HG02885 (cell line): ENCODE data around the gene CEACAM16.
"Not testable (repeated sequence)": the region's sequence is repeated elsewhere in the genome, so short reads cannot be mapped to it uniquely, and the experiment has no call there.

Experiments used
- ATAC-seq: cut with Tn5 transposase; IDR thresholded peaks from one replicate; pipeline ENCODE4 v1.9.1; 2021; ENCODE audit warnings: mild to moderate bottlenecking; ENCODE audit not compliant: unreplicated experiment, poor library complexity

CEACAM16 gene

GRCh38 chr19:44698492-44699201 is at the start of gene CEACAM16:
CEACAM16 (plus strand) TSS chr19:44699151; CDS start chr19:44701457, 2,306 bp downstream.
- ATAC-seq: no peak

- ATAC-seq: no peak
Observed at GRCh38 chr19:44649578-44650145, 49.3 kb upstream of the CEACAM16 start.

- ATAC-seq: no peak
Observed at GRCh38 chr19:44653343-44653742, 45.6 kb upstream of the CEACAM16 start.

GRCh38 chr19:44653977-44654774 is 44.8 kb upstream of the CEACAM16 start:
- ATAC-seq: peak; percentile 92

GRCh38 chr19:44657211-44657921 is 41.6 kb upstream of the CEACAM16 start:
- ATAC-seq: peak; percentile 68

GRCh38 chr19:44658069-44658733 is 40.8 kb upstream of the CEACAM16 start:
- ATAC-seq: no peak

- ATAC-seq: no peak
Observed at GRCh38 chr19:44660081-44660480, 38.9 kb upstream of the CEACAM16 start.

GRCh38 chr19:44661205-44661604 is 37.7 kb upstream of the CEACAM16 start:
- ATAC-seq: no peak

- no peak for ATAC-seq
Observed at GRCh38 chr19:44661904-44662303, 37.0 kb upstream of the CEACAM16 start.

- ATAC-seq: no peak
Observed at GRCh38 chr19:44662691-44663385, 36.1 kb upstream of the CEACAM16 start.

GRCh38 chr19:44663996-44664395 is 35.0 kb upstream of the CEACAM16 start:
- ATAC-seq: no peak

GRCh38 chr19:44664976-44665375 is 34.0 kb upstream of the CEACAM16 start:
- no peak for ATAC-seq

- no peak for ATAC-seq
Observed at GRCh38 chr19:44666852-44667556, 31.9 kb upstream of the CEACAM16 start.

- ATAC-seq: no peak
Observed at GRCh38 chr19:44668985-44669764, 29.8 kb upstream of the CEACAM16 start.

GRCh38 chr19:44670027-44670426 is 28.9 kb upstream of the CEACAM16 start:
- not testable (repeated sequence) for ATAC-seq

GRCh38 chr19:44671400-44671799 is 27.6 kb upstream of the CEACAM16 start, which contains the start of gene CEACAM19:
CEACAM19 (plus strand) TSS chr19:44671482; CDS start chr19:44671932, 450 bp downstream.
- ATAC-seq: no peak

GRCh38 chr19:44672226-44672625 is 26.7 kb upstream of the CEACAM16 start:
- no peak for ATAC-seq

- ATAC-seq: no peak
Observed at GRCh38 chr19:44673510-44673909, 25.4 kb upstream of the CEACAM16 start.
